ENCODE data around the gene CCSAP. TPM values are rescaled to one million over a fixed set of nuclear protein-coding genes. Genes with fewer than 3 reads are reported as not detected.
"Not testable (repeated sequence)": the region's sequence is repeated elsewhere in the genome, so short reads cannot be mapped to it uniquely, and the experiment has no call there.

The CCSAP gene
- total and polyA plus RNA-seq, 11 donors = 0.94 to 6.2 (median 2.5) TPM

DNA sequence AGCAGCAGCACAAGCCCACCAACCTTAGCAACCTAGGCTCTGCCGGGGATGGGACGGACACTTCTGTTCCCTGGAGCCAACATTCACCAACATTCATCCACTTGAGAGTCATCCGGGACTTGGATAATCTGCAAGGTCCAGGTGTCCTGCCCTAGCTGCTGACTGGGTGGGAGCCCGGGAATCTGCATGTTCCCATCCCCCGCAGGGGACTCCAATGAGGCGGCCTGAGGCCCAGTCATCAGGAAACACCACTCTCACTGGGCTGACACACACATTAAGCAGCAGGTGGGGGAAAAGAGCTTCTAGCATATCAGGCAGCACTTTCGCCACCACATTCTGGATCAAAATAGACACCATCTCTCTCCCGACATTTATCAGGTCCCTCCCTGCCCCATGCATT lies 38.4 kb upstream of the CCSAP start:
- DNase-seq (no peak), ATAC-seq (peak in 3 of 4 donors; percentile 56 to 70 (median 58))
- Histone ChIP-seq H3K4me3 (no peak overlapping the region), H3K27ac (no peak overlapping the region), H3K27me3 (peaks cover 0 to 15% (median 0%) of the 10 kb centered on the region in 9 donors), H3K36me3 (no peaks in the 10 kb centered on the region), H3K4me1 (peaks cover 0 to 6% (median 0%) of the 10 kb centered on the region in 12 donors), H3K9me3 (no peaks in the 10 kb centered on the region)
- intact Hi-C loops (cut with DNase I) = no loop called here
- WGBS, 4 donors = 42 to 63% (median 55%) methylated on average over 7 to 8 of the region's 8 CpGs
- TF ChIP-seq POLR2A (IDR thresholded peaks at IDR 0.05) (no peak), CTCF (IDR thresholded peaks at IDR 0.05) (peak in 5 of 12 donors; percentile 7 to 37 (median 14))

DNA sequence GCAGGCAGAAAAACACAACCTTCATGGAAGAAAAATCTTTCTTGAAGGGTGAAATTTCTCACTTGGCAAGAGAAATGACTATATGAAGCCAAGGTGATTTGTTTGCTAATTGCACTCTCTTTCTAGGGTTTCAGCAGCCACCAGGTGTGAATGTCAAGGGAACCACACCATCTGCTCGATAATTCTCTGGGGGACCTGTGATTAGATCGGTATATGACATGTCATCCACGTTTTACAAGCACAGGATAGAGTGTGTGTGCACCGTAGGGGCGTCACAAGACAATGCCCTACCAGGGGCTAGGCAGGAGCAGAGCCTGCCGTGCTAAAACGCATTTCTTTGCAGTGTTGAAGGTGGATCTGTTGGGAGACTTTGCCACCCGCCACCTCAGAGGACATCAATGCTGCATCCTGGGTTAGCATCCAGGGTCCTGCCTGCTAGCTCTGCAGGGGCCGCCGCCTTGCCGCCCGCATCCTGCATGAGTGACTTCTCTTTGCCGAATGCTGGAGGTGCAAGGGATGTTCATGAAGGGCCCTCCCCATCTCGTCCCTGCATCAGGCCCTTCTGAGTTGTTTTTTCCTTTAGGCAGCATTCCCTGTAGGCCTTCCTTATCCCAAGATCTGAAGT lies 37.8 kb upstream of the CCSAP start:
- intact Hi-C loops (cut with DNase I) = no loop called here
- H3K36me3 ChIP-seq = no peaks in the 10 kb centered on the region
- H3K9me3 ChIP-seq = no peaks in the 10 kb centered on the region
- H3K4me1 ChIP-seq = peaks cover 0 to 6% (median 0%) of the 10 kb centered on the region in 12 donors
- DNase-seq (no peak), ATAC-seq (no peak)
- no peak overlapping the region for H3K4me3 ChIP-seq
- no peak overlapping the region for H3K27ac ChIP-seq
- 70 to 78% (median 73%) methylated on average over 14 of the region's 14 CpGs for WGBS, 4 donors
- no peak for TF ChIP-seq CTCF (IDR thresholded peaks at IDR 0.05)
- TF ChIP-seq POLR2A (IDR thresholded peaks at IDR 0.05) = no peak
- H3K27me3 ChIP-seq = peaks cover 0 to 15% (median 0%) of the 10 kb centered on the region in 9 donors

- Histone ChIP-seq H3K9me3 (no peaks in the 10 kb centered on the region), H3K36me3 (no peaks in the 10 kb centered on the region), H3K4me1 (peaks cover 0 to 6% (median 0%) of the 10 kb centered on the region in 12 donors), H3K4me3 (no peak overlapping the region), H3K27ac (no peak overlapping the region), H3K27me3 (peaks cover 0 to 15% (median 0%) of the 10 kb centered on the region in 9 donors)
- intact Hi-C loops (cut with DNase I) = no loop called here
- DNase-seq (no peak), ATAC-seq (no peak)
- TF ChIP-seq CTCF (IDR thresholded peaks at IDR 0.05) = no peak
- no peak for TF ChIP-seq POLR2A (IDR thresholded peaks at IDR 0.05)
- WGBS, 4 donors = 48 to 64% (median 57%) methylated on average over 5 of the region's 5 CpGs
Observed at GRCh38 chr1:229379846-229380245, 37.0 kb upstream of the CCSAP start.

- H3K27ac ChIP-seq = no peak overlapping the region
- no peak for ATAC-seq
- H3K4me3 ChIP-seq = no peak overlapping the region
- DNase-seq = no peak
- no peaks in the 10 kb centered on the region for H3K9me3 ChIP-seq
- H3K36me3 ChIP-seq = no peaks in the 10 kb centered on the region
- intact Hi-C loops (cut with DNase I) = no loop called here
- TF ChIP-seq CTCF (IDR thresholded peaks at IDR 0.05) (no peak), POLR2A (IDR thresholded peaks at IDR 0.05) (no peak)
- H3K27me3 ChIP-seq = peaks cover 0 to 15% (median 0%) of the 10 kb centered on the region in 9 donors
- H3K4me1 ChIP-seq = peaks cover 0 to 6% (median 0%) of the 10 kb centered on the region in 12 donors
- 57 to 63% (median 59%) methylated on average over 7 of the region's 7 CpGs for WGBS, 4 donors
Observed at GRCh38 chr1:229378586-229379367, 35.9 kb upstream of the CCSAP start.

DNA sequence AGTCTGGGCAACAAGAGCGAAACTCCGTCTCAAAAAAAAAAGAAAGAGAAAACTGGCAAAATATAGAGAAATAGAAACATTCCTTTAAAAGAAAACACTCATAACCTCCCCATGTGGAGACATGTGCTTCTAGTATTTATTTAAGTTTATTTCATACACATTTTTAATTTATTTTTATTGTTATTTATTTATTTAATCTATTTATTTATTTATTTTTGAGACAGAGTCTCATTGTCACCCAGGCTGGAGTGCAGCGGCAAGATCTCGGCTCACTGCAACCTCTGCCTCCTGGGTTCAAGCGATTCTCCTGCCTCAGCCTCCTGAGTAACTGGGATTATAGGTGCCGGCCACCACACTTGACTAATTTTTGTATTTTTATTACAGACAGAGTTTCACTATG lies 35.2 kb upstream of the CCSAP start:
- ATAC-seq; H3K36me3 ChIP-seq; H3K27ac ChIP-seq; H3K4me3 ChIP-seq; DNase-seq; intact Hi-C loops (cut with DNase I); H3K4me1 ChIP-seq; H3K9me3 ChIP-seq: not testable (repeated sequence)
- H3K27me3 ChIP-seq = peaks cover 0 to 15% (median 0%) of the 10 kb centered on the region in 9 donors
- WGBS, 4 donors = 91 to 96% (median 95%) methylated on average over 6 of the region's 6 CpGs
